Body of pancreas (tissue), 4 donors: ENCODE results near the gene DMRTB1.

Source experiments
- POLR2A ChIP-seq, 3 donors: fragments of 450-650 bp; IDR thresholded peaks; one replicate each; pipeline ENCODE4 v1.6.1; 2016; ENCODE audit warnings: antibody characterized with exemption in 3 of 3, mild to moderate bottlenecking in 2 of 3
- TF ChIP-seq, protein P1 (sequence below), 7 experiments: fragments of 450-650 bp in 4 of 7; fragments of 200-600 bp in 3 of 7; sonication (generic) in 3 of 7; IDR thresholded peaks; one replicate each; pipeline ENCODE4 v1.5.1; 2016 to 2019; ENCODE audit warnings: antibody characterized with exemption in 7 of 7

DNA sequence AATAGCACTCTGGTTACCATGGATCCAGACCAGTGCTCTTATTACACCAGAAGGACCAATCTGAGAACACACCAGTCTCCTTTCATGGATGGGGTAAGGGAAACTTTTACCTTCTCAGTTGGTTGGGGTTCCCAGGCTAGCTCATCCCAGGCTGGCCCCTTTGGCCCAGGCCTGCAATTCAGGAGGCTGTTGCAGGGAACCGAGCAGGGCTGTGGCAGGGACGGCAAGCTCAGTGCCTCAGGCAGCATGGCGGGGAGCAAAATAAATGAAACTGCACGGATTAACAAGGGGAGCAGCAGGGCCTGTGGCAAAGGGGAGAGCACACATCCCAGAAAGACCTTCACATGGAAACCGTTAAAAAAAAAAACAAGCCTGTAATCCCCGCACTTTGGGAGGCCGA lies 57.0 kb downstream of the DMRTB1 start:
- TF ChIP-seq, protein P1, sequence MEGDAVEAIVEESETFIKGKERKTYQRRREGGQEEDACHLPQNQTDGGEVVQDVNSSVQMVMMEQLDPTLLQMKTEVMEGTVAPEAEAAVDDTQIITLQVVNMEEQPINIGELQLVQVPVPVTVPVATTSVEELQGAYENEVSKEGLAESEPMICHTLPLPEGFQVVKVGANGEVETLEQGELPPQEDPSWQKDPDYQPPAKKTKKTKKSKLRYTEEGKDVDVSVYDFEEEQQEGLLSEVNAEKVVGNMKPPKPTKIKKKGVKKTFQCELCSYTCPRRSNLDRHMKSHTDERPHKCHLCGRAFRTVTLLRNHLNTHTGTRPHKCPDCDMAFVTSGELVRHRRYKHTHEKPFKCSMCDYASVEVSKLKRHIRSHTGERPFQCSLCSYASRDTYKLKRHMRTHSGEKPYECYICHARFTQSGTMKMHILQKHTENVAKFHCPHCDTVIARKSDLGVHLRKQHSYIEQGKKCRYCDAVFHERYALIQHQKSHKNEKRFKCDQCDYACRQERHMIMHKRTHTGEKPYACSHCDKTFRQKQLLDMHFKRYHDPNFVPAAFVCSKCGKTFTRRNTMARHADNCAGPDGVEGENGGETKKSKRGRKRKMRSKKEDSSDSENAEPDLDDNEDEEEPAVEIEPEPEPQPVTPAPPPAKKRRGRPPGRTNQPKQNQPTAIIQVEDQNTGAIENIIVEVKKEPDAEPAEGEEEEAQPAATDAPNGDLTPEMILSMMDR (IDR thresholded peaks at IDR 0.05): no peak
- TF ChIP-seq POLR2A (IDR thresholded peaks at IDR 0.05): no peak
